Endothelial cell of umbilical vein (primary cell): ENCODE measurements around the gene HOXD12. TPM values are rescaled to one million over a fixed set of nuclear protein-coding genes. Genes with fewer than 3 reads are reported as not detected.

Source experiments
- BruUV-seq: library from RNA; stranded (reverse); fragments of 400-500 nt; replicated peaks from 2 replicates; lab custom pipeline; 2021; lab: Mats Ljungman, UMichigan
- CTCF ChIA-PET: fragments of 300-600, 350-600 bp; sonication (Branson Sonifier 250); formaldehyde crosslinking; loops from one replicate; lab custom pipeline; 2021; ENCODE audit warnings: antibody characterized with exemption, inconsistent platforms; lab: Charles Lee
- POLR2A ChIA-PET: fragments of 300-600, 350-600 bp; sonication (Branson Sonifier 250); formaldehyde crosslinking; loops from one replicate; lab custom pipeline; 2021; ENCODE audit warnings: antibody characterized with exemption, inconsistent platforms; lab: Charles Lee
- DNase-seq: peaks from one replicate; pipeline ENCODE4 v3.0.0-alpha.2; 2011; ENCODE audit warnings: low read depth, low spot score
- FAIRE-seq: peaks from 2 replicates; lab custom pipeline; 2011; peaks lifted over from hg19 to GRCh38; lab: Jason Lieb, UNC
- H2AFZ ChIP-seq: 2 replicates; pipeline ENCODE4 v1.6.0; 2012; ENCODE audit warnings: low read depth, low read length, control low read depth, inconsistent platforms
- H3K27ac ChIP-seq: 2 replicates; pipeline ENCODE4 v1.5.1; 2011; ENCODE audit warnings: low read depth, mild to moderate bottlenecking, control low read depth, low read length, moderate library complexity; ENCODE audit not compliant: insufficient read depth
- H3K27me3 ChIP-seq, 2 experiments: 2 replicates each; pipeline versions ENCODE4 v1.6.0 to v1.6.1; 2011; ENCODE audit warnings: low read length in 2 of 2, mixed read lengths in 1 of 2; ENCODE audit not compliant: control insufficient read depth in 2 of 2, insufficient read depth in 2 of 2
- H3K36me3 ChIP-seq, 2 experiments: 2 replicates in 1 of 2; 3 replicates in 1 of 2; pipeline ENCODE4 v1.5.1; 2011; ENCODE audit warnings: low read length in 2 of 2, mild to moderate bottlenecking in 1 of 2, moderate library complexity in 1 of 2; ENCODE audit not compliant: control insufficient read depth in 2 of 2, insufficient read depth in 2 of 2; ENCODE audit errors: extremely low read depth in 1 of 2
- H3K4me1 ChIP-seq: 3 replicates; pipeline ENCODE4 v1.5.1; 2011; ENCODE audit warnings: mild to moderate bottlenecking, low read length; ENCODE audit not compliant: control insufficient read depth, insufficient read depth; ENCODE audit errors: extremely low read depth
- H3K4me2 ChIP-seq: 2 replicates; pipeline ENCODE4 v1.6.1; 2011; ENCODE audit warnings: low read length, control low read depth, mixed read lengths; ENCODE audit not compliant: insufficient read depth
- H3K4me3 ChIP-seq, 3 experiments: fragments of 200-600 bp in 1 of 3; sonication (generic), shearing (Covaris generic) in 1 of 3; replicated peaks in 1 of 3; 2 replicates each; pipeline ENCODE4 v1.5.1; 2011 to 2016; ENCODE audit warnings: control low read depth in 3 of 3, low read length in 3 of 3, mild to moderate bottlenecking in 2 of 3, inconsistent platforms in 1 of 3, low read depth in 1 of 3, moderate library complexity in 1 of 3; ENCODE audit not compliant: insufficient read depth in 1 of 3
- H3K79me2 ChIP-seq: 2 replicates; pipeline ENCODE4 v1.6.0; 2012; ENCODE audit warnings: low read length, inconsistent platforms; ENCODE audit not compliant: control insufficient read depth, insufficient read depth
- H3K9ac ChIP-seq: replicated peaks from 2 replicates; pipeline ENCODE3; 2011; ENCODE audit warnings: low read length, control low read depth; ENCODE audit not compliant: insufficient read depth; ENCODE audit errors: extremely low read depth
- H3K9me1 ChIP-seq: replicated peaks from 3 replicates; pipeline ENCODE4 v1.6.0; 2011; ENCODE audit warnings: mild to moderate bottlenecking, low read length; ENCODE audit not compliant: control insufficient read depth, insufficient read depth; ENCODE audit errors: extremely low read depth
- H3K9me3 ChIP-seq: replicated peaks from 2 replicates; pipeline ENCODE4 v1.5.1; 2012; ENCODE audit warnings: low read length, inconsistent platforms; ENCODE audit not compliant: control insufficient read depth, insufficient read depth
- H4K20me1 ChIP-seq: replicated peaks from 2 replicates; pipeline ENCODE3; 2011; ENCODE audit warnings: mild to moderate bottlenecking, low read length; ENCODE audit not compliant: control insufficient read depth, insufficient read depth; ENCODE audit errors: extremely low read depth
- CTCF ChIP-seq, 2 donors: IDR thresholded peaks; 1 replicate in 1 of 2; 2 replicates in 1 of 2; pipeline ENCODE4 v1.5.1; 2011; ENCODE audit warnings: low read length in 2 of 2, mild to moderate bottlenecking in 2 of 2, moderate library complexity in 2 of 2, control low read depth in 1 of 2, inconsistent platforms in 1 of 2, low read depth in 1 of 2; ENCODE audit not compliant: insufficient read depth in 1 of 2; ENCODE audit errors: extremely low read depth in 1 of 2
- EZH2 ChIP-seq: IDR thresholded peaks from 2 replicates; pipeline ENCODE4 v1.6.1; 2012; ENCODE audit warnings: borderline replicate concordance, low read depth, mild to moderate bottlenecking, moderate library complexity, low read length, inconsistent platforms; ENCODE audit not compliant: severe bottlenecking
- FOS ChIP-seq: IDR thresholded peaks from 2 replicates; pipeline ENCODE4 v1.6.1; 2011; ENCODE audit warnings: mild to moderate bottlenecking, low read length, moderate library complexity, borderline replicate concordance; ENCODE audit not compliant: insufficient read depth
- GATA2 ChIP-seq: IDR thresholded peaks from 2 replicates; pipeline ENCODE4 v1.7.0; 2011; ENCODE audit warnings: low read depth, mild to moderate bottlenecking, moderate library complexity, mixed read lengths, low read length; ENCODE audit not compliant: insufficient read length, insufficient read depth
- JUN ChIP-seq: IDR thresholded peaks from 2 replicates; pipeline ENCODE4 v1.6.1; 2011; ENCODE audit warnings: borderline replicate concordance, low read depth; ENCODE audit not compliant: insufficient read length, insufficient read depth
- MAX ChIP-seq: IDR thresholded peaks from 2 replicates; pipeline ENCODE4 v1.6.1; 2011; ENCODE audit not compliant: insufficient read depth, insufficient read length
- MYC ChIP-seq: IDR thresholded peaks from one replicate; pipeline ENCODE4 v1.6.1; 2011; ENCODE audit warnings: mild to moderate bottlenecking, low read depth, low read length
- POLR2A ChIP-seq: IDR thresholded peaks from 2 replicates; pipeline ENCODE4 v1.6.1; 2012; ENCODE audit warnings: low read depth, mild to moderate bottlenecking, control low read depth, low read length
- POLR2AphosphoS5 ChIP-seq: IDR thresholded peaks from 2 replicates; pipeline ENCODE4 v1.6.1; 2012; ENCODE audit warnings: low read depth, mild to moderate bottlenecking, control low read depth, low read length, moderate library complexity; ENCODE audit not compliant: insufficient read depth
- dilution Hi-C: fragments of 300-500 bp; cut with MboI; formaldehyde crosslinking; loops from one replicate; pipeline ENCODE4 v1.15.0; 2019; ENCODE audit warnings: low sequenced_read_pairs; ENCODE audit not compliant: extremely low pct_ligation_motif_present
- intact Hi-C: fragments of 100-400 bp; cut with micrococcal nuclease; formaldehyde crosslinking; loops from one replicate; pipeline ENCODE4 v1.10.0; 2022
- polyA plus RNA-seq, 4 experiments: library from polyadenylated mRNA; depleted of rRNA in 3 of 4; stranded (reverse) in 3 of 4; unstranded in 1 of 4; fragments of >200 nt; gene quantifications; 2 replicates each; pipeline versions ENCODE4 v1.2.1 to v1.2.3, GENCODE V29; 2011 to 2012; ENCODE audit warnings: missing spikeins in 1 of 4
- total RNA-seq: library from RNA; stranded (reverse); gene quantifications from 2 replicates; pipeline ENCODE4 v1.2.3, GENCODE V29; 2021

Gene HOXD12
- total and polyA plus RNA-seq, 2 donors (not counting 3 experiments of a cell fraction or from before 2014, with no cell fraction given) = not detected

- intact Hi-C loops = no loop called here
- no peaks in the 10 kb centered on the region for H3K9me1 ChIP-seq
- no peaks in the 10 kb centered on the region for H3K9me3 ChIP-seq
- DNase-seq (no peak), FAIRE-seq (no peak)
- no peak overlapping the region for H3K9ac ChIP-seq
- TF ChIP-seq MYC = no peak
- TF ChIP-seq CTCF (IDR thresholded peaks at IDR 0.05; ENCODE audit: extremely low read depth in 1 of 2, insufficient read depth in 1 of 2, low read depth in 1 of 2, low read length in 2 of 2) = no peak
- no peak for TF ChIP-seq FOS
- no peak for TF ChIP-seq MAX
- no peak for TF ChIP-seq EZH2
- TF ChIP-seq GATA2 = no peak
- TF ChIP-seq JUN = no peak
- TF ChIP-seq POLR2A = no peak
- TF ChIP-seq POLR2AphosphoS5 = no peak
- H4K20me1 ChIP-seq = no peaks in the 10 kb centered on the region
- peaks cover 50 to 78% of the 10 kb centered on the region in 2 experiments for H3K27me3 ChIP-seq
- H2AFZ ChIP-seq = no peak overlapping the region
- BruUV-seq = no TSS peak
- ChIA-PET POLR2A (interaction anchor here (0.6 kb wide), 1 partner anchor 139 kb away, joined by 3 read pairs; no protein-coding TSS in a partner anchor), CTCF (interaction anchor here (1.0 to 1.3 kb wide), 4 partner anchors 10 to 1365 kb away, joined by 3 to 4 read pairs (median 3); no protein-coding TSS in a partner anchor)
- no peaks in the 10 kb centered on the region for H3K36me3 ChIP-seq
- dilution Hi-C loops = no loop called here
- no peak overlapping the region for H3K4me3 ChIP-seq
- no peak overlapping the region for H3K4me2 ChIP-seq
- peaks cover 5% of the 10 kb centered on the region for H3K4me1 ChIP-seq
- H3K27ac ChIP-seq = no peak overlapping the region
- no peaks in the 10 kb centered on the region for H3K79me2 ChIP-seq
These were observed 35.6 kb upstream of the HOXD12 start for GRCh38 chr2:176063958-176064357.
